Chondrocyte (in vitro differentiated cells): ENCODE data around the gene RBM5. TPM values are rescaled to one million over a fixed set of nuclear protein-coding genes. Genes with fewer than 3 reads are reported as not detected.
"Not testable (repeated sequence)": the region's sequence is repeated elsewhere in the genome, so short reads cannot be mapped to it uniquely, and the experiment has no call there.

Experiments used
- DNase-seq: peaks from one replicate; pipeline ENCODE4 v3.0.0; 2021; ENCODE audit warnings: mixed read lengths, low spot score
- H3K27ac Mint-ChIP-seq: one replicate; pipeline ENCODE4 v1.8.0; 2021; ENCODE audit warnings: mild to moderate bottlenecking, moderate library complexity, mixed read lengths; ENCODE audit not compliant: unreplicated experiment
- H3K27me3 Mint-ChIP-seq: 2 replicates; pipeline ENCODE4 v1.8.0; 2021; ENCODE audit warnings: low read depth, mixed read lengths
- H3K36me3 Mint-ChIP-seq: 2 replicates; pipeline ENCODE4 v1.8.0; 2021; ENCODE audit warnings: low read depth, mixed read lengths
- H3K4me1 Mint-ChIP-seq: 2 replicates; pipeline ENCODE4 v1.8.0; 2021; ENCODE audit warnings: low read depth, mild to moderate bottlenecking, mixed read lengths
- H3K4me3 Mint-ChIP-seq: one replicate; pipeline ENCODE4 v1.8.0; 2021; ENCODE audit warnings: mild to moderate bottlenecking, moderate library complexity, mixed read lengths; ENCODE audit not compliant: unreplicated experiment
- H3K9me3 Mint-ChIP-seq: 2 replicates; pipeline ENCODE4 v1.8.0; 2021; ENCODE audit warnings: low read depth, mixed read lengths
- CTCF ChIP-seq: fragments of 200-600 bp; sonication (generic); IDR thresholded peaks from 2 replicates; pipeline ENCODE4 v1.5.0; 2021; ENCODE audit warnings: antibody characterized with exemption, mild to moderate bottlenecking, moderate library complexity
- total RNA-seq: library from RNA; stranded (reverse); gene quantifications from 3 replicates; pipeline ENCODE4 v1.2.1, GENCODE V29; 2021

The RBM5 gene
- total RNA-seq, 1 donor from 2014 or later, result 127 TPM

DNA sequence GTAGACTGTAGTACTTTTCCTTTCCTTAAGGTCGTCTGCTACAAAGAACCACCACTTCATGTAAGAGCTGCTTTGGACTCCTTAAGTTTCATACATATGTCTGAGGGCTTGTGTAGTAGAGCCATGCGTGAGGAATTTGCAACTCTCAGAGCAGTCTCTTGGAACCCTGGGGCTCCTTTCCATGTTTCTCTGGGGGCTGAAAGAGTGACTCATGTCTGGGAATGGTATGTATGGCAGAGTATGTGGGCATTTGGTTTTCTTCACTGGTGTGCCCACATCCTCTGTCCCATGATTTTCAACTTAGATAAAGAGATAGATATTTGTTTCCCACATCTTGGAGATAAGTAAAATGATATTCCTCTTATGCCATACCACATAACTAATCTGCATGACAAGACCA is 20.6 kb upstream of the RBM5 start:
- peaks cover 47% of the 10 kb centered on the region for H3K36me3 Mint-ChIP-seq
- no peak overlapping the region for H3K4me3 Mint-ChIP-seq
- DNase-seq, result no peak
- no peaks in the 10 kb centered on the region for H3K27me3 Mint-ChIP-seq
- H3K27ac Mint-ChIP-seq, result peak overlapping the region; percentile 86
- no peak for TF ChIP-seq CTCF
- no peaks in the 10 kb centered on the region for H3K9me3 Mint-ChIP-seq
- H3K4me1 Mint-ChIP-seq, result peaks cover 15% of the 10 kb centered on the region

- H3K27me3 Mint-ChIP-seq, result no peaks in the 10 kb centered on the region
- no peak for DNase-seq
- H3K27ac Mint-ChIP-seq, result no peak overlapping the region
- H3K36me3 Mint-ChIP-seq, result peaks cover 28% of the 10 kb centered on the region
- H3K4me1 Mint-ChIP-seq, result no peaks in the 10 kb centered on the region
- H3K9me3 Mint-ChIP-seq, result no peaks in the 10 kb centered on the region
- no peak for TF ChIP-seq CTCF
- no peak overlapping the region for H3K4me3 Mint-ChIP-seq
These were observed 10.6 kb upstream of the RBM5 start for GRCh38 chr3:50078091-50078490.

GRCh38 chr3:50078622-50079021 is 10.1 kb upstream of the RBM5 start:
- TF ChIP-seq CTCF, result no peak
- Mint-ChIP-seq H3K27me3 (no peaks in the 10 kb centered on the region), H3K9me3 (no peaks in the 10 kb centered on the region), H3K4me3 (no peak overlapping the region), H3K27ac (no peak overlapping the region), H3K36me3 (peaks cover 23% of the 10 kb centered on the region), H3K4me1 (no peaks in the 10 kb centered on the region)
- DNase-seq, result no peak

- not testable (repeated sequence) for H3K36me3 Mint-ChIP-seq
These were observed 3.8 kb upstream of the RBM5 start for GRCh38 chr3:50084951-50085350.

GRCh38 chr3:50089609-50089945 is 858 bp downstream of the RBM5 start:
- Mint-ChIP-seq H3K4me3 (peak overlapping the region; percentile 95), H3K4me1 (peaks cover 29% of the 10 kb centered on the region), H3K9me3 (no peaks in the 10 kb centered on the region), H3K27me3 (no peaks in the 10 kb centered on the region), H3K27ac (peak overlapping the region; percentile 95), H3K36me3 (peaks cover 21% of the 10 kb centered on the region)
- DNase-seq, result no peak
- TF ChIP-seq CTCF, result peak; percentile 3

More at GRCh38 chr3:50084951-50085350, 3.8 kb upstream of the RBM5 start:
- H3K9me3 Mint-ChIP-seq, H3K27ac Mint-ChIP-seq, H3K4me1 Mint-ChIP-seq, H3K4me3 Mint-ChIP-seq, DNase-seq, H3K27me3 Mint-ChIP-seq: not testable (repeated sequence)

- peak overlapping the region; percentile 95 for H3K4me3 Mint-ChIP-seq
- H3K9me3 Mint-ChIP-seq, result no peaks in the 10 kb centered on the region
- H3K27ac Mint-ChIP-seq, result peak overlapping the region; percentile 12
- no peak for TF ChIP-seq CTCF
- H3K36me3 Mint-ChIP-seq, result peaks cover 31% of the 10 kb centered on the region
- no peak for DNase-seq
- H3K4me1 Mint-ChIP-seq, result peaks cover 37% of the 10 kb centered on the region
- H3K27me3 Mint-ChIP-seq, result no peaks in the 10 kb centered on the region
These were observed 2.3 kb downstream of the RBM5 start for GRCh38 chr3:50090984-50091383.
